SK-N-SH (cell line): ENCODE measurements around the gene LRCH2. TPM values are rescaled to one million over a fixed set of nuclear protein-coding genes. Genes with fewer than 3 reads are reported as not detected.
"Not testable (repeated sequence)": the region's sequence is repeated elsewhere in the genome, so short reads cannot be mapped to it uniquely, and the experiment has no call there.

Source experiments
- CTCF ChIA-PET: fragments of 300-600, 350-600 bp; formaldehyde crosslinking; extraction: SDS; loops from one replicate; lab custom pipeline; 2021; lab: Yijun Ruan, JAX
- POLR2A ChIA-PET: fragments of 350-600 bp; sonication (Branson Sonifier 250); formaldehyde crosslinking; extraction: SDS; loops from one replicate; lab custom pipeline; 2020; ENCODE audit warnings: antibody characterized with exemption, inconsistent platforms; lab: Yijun Ruan, JAX
- DNase-seq: peaks from one replicate; pipeline ENCODE4 v3.0.0; 2012
- H2AFZ ChIP-seq: fragments of 200-600 bp; sonication (generic); 2 replicates; pipeline ENCODE4 v1.8.1; 2016; ENCODE audit warnings: antibody characterized with exemption, mild to moderate bottlenecking, low read depth
- H3F3A ChIP-seq: fragments of 200-600 bp; sonication (generic); replicated peaks from 2 replicates; pipeline ENCODE3; 2016; ENCODE audit warnings: antibody characterized with exemption, mild to moderate bottlenecking; ENCODE audit not compliant: insufficient read depth
- H3K27ac ChIP-seq, 2 experiments: fragments of 200-500 bp in 1 of 2; fragments of 200-600 bp in 1 of 2; sonication (Bioruptor generic) in 1 of 2; sonication (generic), shearing (Covaris generic) in 1 of 2; 2 replicates each; pipeline versions ENCODE4 v1.5.1 to v1.6.1; 2014 to 2016; ENCODE audit warnings: low read depth in 2 of 2, inconsistent platforms in 1 of 2, low read length in 1 of 2, mild to moderate bottlenecking in 1 of 2, mixed read lengths in 1 of 2
- H3K27me3 ChIP-seq: fragments of 200-600 bp; sonication (generic), shearing (Covaris generic); 2 replicates; pipeline ENCODE4 v1.6.1; 2016; ENCODE audit warnings: mixed run types; ENCODE audit not compliant: insufficient read depth
- H3K36me3 ChIP-seq, 2 experiments: fragments of 200-500 bp in 1 of 2; fragments of 200-600 bp in 1 of 2; sonication (Bioruptor generic) in 1 of 2; sonication (generic) in 1 of 2; replicated peaks in 1 of 2; 2 replicates each; pipeline versions ENCODE3 to v1.5.1; 2014 to 2016; ENCODE audit warnings: low read length in 1 of 2, mild to moderate bottlenecking in 1 of 2; ENCODE audit not compliant: insufficient read depth in 2 of 2, control insufficient read depth in 1 of 2
- H3K4me1 ChIP-seq, 2 experiments: fragments of 200-500 bp in 1 of 2; fragments of 200-600 bp in 1 of 2; sonication (Bioruptor generic) in 1 of 2; sonication (generic), shearing (Covaris generic) in 1 of 2; 2 replicates each; pipeline versions ENCODE4 v1.5.1 to v1.6.1; 2014 to 2016; ENCODE audit warnings: low read depth in 1 of 2, low read length in 1 of 2, mixed run types in 1 of 2; ENCODE audit not compliant: insufficient read depth in 2 of 2, control insufficient read depth in 1 of 2
- H3K4me2 ChIP-seq: fragments of 200-600 bp; sonication (generic), shearing (Covaris generic); 2 replicates; pipeline ENCODE4 v1.6.1; 2017; ENCODE audit warnings: mixed run types
- H3K4me3 ChIP-seq, 2 experiments: fragments of 200-500 bp in 1 of 2; fragments of 200-600 bp in 1 of 2; sonication (Bioruptor generic) in 1 of 2; sonication (generic), shearing (Covaris generic) in 1 of 2; 2 replicates each; pipeline versions ENCODE4 v1.5.1 to v1.8.1; 2014 to 2016; ENCODE audit warnings: low read depth in 2 of 2, inconsistent platforms in 1 of 2, low read length in 1 of 2, mild to moderate bottlenecking in 1 of 2, mixed read lengths in 1 of 2, moderate library complexity in 1 of 2
- H3K79me2 ChIP-seq: fragments of 200-600 bp; sonication (generic); 2 replicates; pipeline ENCODE4 v1.8.1; 2017; ENCODE audit warnings: mild to moderate bottlenecking; ENCODE audit not compliant: insufficient read depth
- H3K9ac ChIP-seq: fragments of 200-600 bp; sonication (generic); 2 replicates; pipeline ENCODE4 v1.6.1; 2017; ENCODE audit warnings: mixed run types
- H3K9me2 ChIP-seq: fragments of 200-600 bp; sonication (generic); 2 replicates; pipeline ENCODE4 v1.6.1; 2017; ENCODE audit warnings: mixed run types
- H3K9me3 ChIP-seq: fragments of 200-600 bp; sonication (generic); 2 replicates; pipeline ENCODE4 v1.6.1; 2017; ENCODE audit warnings: mixed run types, mild to moderate bottlenecking, moderate library complexity
- H4K20me1 ChIP-seq: fragments of 200-600 bp; sonication (generic); 2 replicates; pipeline ENCODE4 v1.6.1; 2017; ENCODE audit warnings: mild to moderate bottlenecking, mixed run types; ENCODE audit not compliant: insufficient read depth
- ELF1 ChIP-seq: IDR thresholded peaks from 2 replicates; pipeline ENCODE4 v1.4.0; 2012
- FOXM1 ChIP-seq: IDR thresholded peaks from 2 replicates; pipeline ENCODE4 v1.4.0; 2012; ENCODE audit warnings: low read depth, mild to moderate bottlenecking
- SMC3 ChIP-seq: IDR thresholded peaks from 2 replicates; pipeline ENCODE4 v1.6.1; 2012; ENCODE audit warnings: low read depth, low read length, improper control_type of control experiment
- WGBS: methylation state at CpG from one replicate; pipeline ENCODE4 v1.1.6; 2017; ENCODE audit warnings: low lambda C conversion rate; 5-methylcytosine and 5-hydroxymethylcytosine counted together
- polyA plus RNA-seq, 3 experiments: library from polyadenylated mRNA; depleted of rRNA; stranded (reverse); fragments of >200 nt; gene quantifications; 2 replicates each; pipeline ENCODE4 v1.2.3, GENCODE V29; 2012
- TF ChIP-seq, protein P1 (sequence below): IDR thresholded peaks from 2 replicates; pipeline ENCODE4 v1.6.1; 2012; ENCODE audit warnings: mild to moderate bottlenecking, low read depth, low read length, moderate library complexity
- TF ChIP-seq, protein P2 (sequence below): IDR thresholded peaks from 2 replicates; pipeline ENCODE4; 2012
- TF ChIP-seq, protein P3 (sequence below): fragments of 200-600 bp; sonication (generic); IDR thresholded peaks from 2 replicates; pipeline ENCODE4 v1.6.1; 2017; ENCODE audit warnings: antibody characterized with exemption, mild to moderate bottlenecking, moderate library complexity
- TF ChIP-seq, protein P4 (sequence below): fragments of 150-350 bp; IDR thresholded peaks from 2 replicates; pipeline ENCODE4 v1.6.1; 2017; ENCODE audit warnings: antibody characterized with exemption, low read length, low read depth, borderline replicate concordance

LRCH2 gene
- polyA plus RNA-seq, 1 of the 3 experiments (the other 2 are of a cell fraction), result 1.7 TPM

DNA sequence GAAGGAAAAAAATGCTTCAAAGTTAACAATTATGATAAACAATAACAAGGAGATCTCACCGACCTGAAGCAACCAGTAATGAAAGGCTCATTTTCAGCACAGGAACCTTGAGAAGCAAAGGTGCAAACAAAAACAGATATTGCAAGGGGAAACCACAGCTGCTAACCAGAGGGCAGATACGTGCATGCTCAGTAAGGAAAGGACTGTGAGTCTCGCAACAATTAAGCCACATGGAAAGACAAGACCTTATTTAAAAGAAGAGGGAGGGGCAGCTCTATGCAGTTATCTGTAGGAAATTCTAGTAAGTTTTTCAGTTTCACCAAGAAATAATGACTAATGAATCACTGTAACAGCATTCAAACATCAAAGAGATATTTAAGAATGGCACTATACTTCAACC lies 19.3 kb downstream of the LRCH2 start (continued):
- TF ChIP-seq, protein P1, sequence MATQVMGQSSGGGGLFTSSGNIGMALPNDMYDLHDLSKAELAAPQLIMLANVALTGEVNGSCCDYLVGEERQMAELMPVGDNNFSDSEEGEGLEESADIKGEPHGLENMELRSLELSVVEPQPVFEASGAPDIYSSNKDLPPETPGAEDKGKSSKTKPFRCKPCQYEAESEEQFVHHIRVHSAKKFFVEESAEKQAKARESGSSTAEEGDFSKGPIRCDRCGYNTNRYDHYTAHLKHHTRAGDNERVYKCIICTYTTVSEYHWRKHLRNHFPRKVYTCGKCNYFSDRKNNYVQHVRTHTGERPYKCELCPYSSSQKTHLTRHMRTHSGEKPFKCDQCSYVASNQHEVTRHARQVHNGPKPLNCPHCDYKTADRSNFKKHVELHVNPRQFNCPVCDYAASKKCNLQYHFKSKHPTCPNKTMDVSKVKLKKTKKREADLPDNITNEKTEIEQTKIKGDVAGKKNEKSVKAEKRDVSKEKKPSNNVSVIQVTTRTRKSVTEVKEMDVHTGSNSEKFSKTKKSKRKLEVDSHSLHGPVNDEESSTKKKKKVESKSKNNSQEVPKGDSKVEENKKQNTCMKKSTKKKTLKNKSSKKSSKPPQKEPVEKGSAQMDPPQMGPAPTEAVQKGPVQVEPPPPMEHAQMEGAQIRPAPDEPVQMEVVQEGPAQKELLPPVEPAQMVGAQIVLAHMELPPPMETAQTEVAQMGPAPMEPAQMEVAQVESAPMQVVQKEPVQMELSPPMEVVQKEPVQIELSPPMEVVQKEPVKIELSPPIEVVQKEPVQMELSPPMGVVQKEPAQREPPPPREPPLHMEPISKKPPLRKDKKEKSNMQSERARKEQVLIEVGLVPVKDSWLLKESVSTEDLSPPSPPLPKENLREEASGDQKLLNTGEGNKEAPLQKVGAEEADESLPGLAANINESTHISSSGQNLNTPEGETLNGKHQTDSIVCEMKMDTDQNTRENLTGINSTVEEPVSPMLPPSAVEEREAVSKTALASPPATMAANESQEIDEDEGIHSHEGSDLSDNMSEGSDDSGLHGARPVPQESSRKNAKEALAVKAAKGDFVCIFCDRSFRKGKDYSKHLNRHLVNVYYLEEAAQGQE, result no peak
- TF ChIP-seq, protein P2, sequence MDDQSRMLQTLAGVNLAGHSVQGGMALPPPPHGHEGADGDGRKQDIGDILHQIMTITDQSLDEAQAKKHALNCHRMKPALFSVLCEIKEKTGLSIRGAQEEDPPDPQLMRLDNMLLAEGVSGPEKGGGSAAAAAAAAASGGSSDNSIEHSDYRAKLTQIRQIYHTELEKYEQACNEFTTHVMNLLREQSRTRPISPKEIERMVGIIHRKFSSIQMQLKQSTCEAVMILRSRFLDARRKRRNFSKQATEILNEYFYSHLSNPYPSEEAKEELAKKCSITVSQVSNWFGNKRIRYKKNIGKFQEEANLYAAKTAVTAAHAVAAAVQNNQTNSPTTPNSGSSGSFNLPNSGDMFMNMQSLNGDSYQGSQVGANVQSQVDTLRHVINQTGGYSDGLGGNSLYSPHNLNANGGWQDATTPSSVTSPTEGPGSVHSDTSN, result no peak
- TF ChIP-seq SMC3, result no peak
- TF ChIP-seq, protein P3, sequence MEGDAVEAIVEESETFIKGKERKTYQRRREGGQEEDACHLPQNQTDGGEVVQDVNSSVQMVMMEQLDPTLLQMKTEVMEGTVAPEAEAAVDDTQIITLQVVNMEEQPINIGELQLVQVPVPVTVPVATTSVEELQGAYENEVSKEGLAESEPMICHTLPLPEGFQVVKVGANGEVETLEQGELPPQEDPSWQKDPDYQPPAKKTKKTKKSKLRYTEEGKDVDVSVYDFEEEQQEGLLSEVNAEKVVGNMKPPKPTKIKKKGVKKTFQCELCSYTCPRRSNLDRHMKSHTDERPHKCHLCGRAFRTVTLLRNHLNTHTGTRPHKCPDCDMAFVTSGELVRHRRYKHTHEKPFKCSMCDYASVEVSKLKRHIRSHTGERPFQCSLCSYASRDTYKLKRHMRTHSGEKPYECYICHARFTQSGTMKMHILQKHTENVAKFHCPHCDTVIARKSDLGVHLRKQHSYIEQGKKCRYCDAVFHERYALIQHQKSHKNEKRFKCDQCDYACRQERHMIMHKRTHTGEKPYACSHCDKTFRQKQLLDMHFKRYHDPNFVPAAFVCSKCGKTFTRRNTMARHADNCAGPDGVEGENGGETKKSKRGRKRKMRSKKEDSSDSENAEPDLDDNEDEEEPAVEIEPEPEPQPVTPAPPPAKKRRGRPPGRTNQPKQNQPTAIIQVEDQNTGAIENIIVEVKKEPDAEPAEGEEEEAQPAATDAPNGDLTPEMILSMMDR, result no peak
- no peak for TF ChIP-seq FOXM1
- TF ChIP-seq ELF1, result no peak

DNA sequence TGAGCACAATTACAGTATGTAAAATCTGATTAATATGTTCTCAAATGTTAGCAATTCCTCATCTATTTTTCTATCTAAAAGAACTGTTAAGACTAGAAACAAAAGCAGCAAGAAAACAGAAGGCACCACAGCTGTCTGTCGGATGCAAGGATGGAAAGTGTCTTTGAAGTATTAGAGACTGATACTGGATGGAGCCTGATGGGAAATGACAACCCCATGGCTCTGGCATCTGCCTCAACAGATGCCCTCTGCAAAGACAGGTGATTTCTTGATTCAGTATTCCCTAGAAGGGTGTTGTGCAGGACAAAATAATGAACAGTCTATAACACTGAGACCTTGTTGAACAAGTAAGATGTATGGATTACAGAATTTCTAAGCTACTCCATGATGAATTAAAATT lies 19.7 kb downstream of the LRCH2 start:
- H3K79me2 ChIP-seq, result no peaks in the 10 kb centered on the region
- no peaks in the 10 kb centered on the region for H3K9me3 ChIP-seq
- CTCF ChIA-PET, result no interaction called here
- H3K9me2 ChIP-seq, result no peaks in the 10 kb centered on the region
- H3K4me1 ChIP-seq, result no peaks in the 10 kb centered on the region; a peak in 1 of 4 replicates
- no peak overlapping the region for H3K9ac ChIP-seq
- WGBS, result 46% methylated on average over 1 of the region's 1 CpG
- H3K4me2 ChIP-seq, result no peak overlapping the region
- H3K27ac ChIP-seq, result no peak overlapping the region
- H2AFZ ChIP-seq, result no peak overlapping the region
- 0 out of 2 replicates have a peak, but pooled peaks cover 9% of the 10 kb centered on the region for H4K20me1 ChIP-seq
- no peaks in the 10 kb centered on the region for H3K36me3 ChIP-seq
- POLR2A ChIA-PET, result no interaction called here
- no peaks in the 10 kb centered on the region for H3F3A ChIP-seq
- DNase-seq, result no peak
- H3K27me3 ChIP-seq, result no peaks in the 10 kb centered on the region
- H3K4me3 ChIP-seq, result no peak overlapping the region
- TF ChIP-seq, protein P4, sequence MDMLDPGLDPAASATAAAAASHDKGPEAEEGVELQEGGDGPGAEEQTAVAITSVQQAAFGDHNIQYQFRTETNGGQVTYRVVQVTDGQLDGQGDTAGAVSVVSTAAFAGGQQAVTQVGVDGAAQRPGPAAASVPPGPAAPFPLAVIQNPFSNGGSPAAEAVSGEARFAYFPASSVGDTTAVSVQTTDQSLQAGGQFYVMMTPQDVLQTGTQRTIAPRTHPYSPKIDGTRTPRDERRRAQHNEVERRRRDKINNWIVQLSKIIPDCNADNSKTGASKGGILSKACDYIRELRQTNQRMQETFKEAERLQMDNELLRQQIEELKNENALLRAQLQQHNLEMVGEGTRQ, result no peak

DNA sequence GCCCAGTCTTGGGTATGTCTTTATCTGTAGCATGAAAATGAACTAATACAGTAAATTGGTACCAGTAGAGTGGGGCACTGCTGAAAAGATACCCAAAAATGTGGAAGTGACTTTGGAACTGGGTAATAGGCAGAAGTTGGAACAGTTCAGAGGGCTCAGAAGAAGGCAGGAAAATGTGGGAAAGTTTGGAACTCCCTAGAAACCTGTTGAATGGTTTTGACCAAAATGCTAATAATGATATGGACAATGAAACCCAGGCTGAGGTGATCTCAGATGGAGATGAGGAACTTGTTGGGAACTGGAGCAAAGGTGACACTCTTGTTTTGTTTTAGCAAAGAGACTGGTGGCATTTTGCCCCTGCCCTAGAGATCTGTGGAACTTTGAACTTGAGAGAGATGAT lies 24.3 kb downstream of the LRCH2 start:
- H3K27me3 ChIP-seq, POLR2A ChIA-PET, H4K20me1 ChIP-seq, H3K27ac ChIP-seq, H3F3A ChIP-seq, H3K9ac ChIP-seq, H2AFZ ChIP-seq, CTCF ChIA-PET, H3K4me1 ChIP-seq, H3K4me2 ChIP-seq, H3K4me3 ChIP-seq, H3K9me3 ChIP-seq, H3K9me2 ChIP-seq, H3K79me2 ChIP-seq, H3K36me3 ChIP-seq, DNase-seq: not testable (repeated sequence)
